ENCODE data around the gene GPAT3. TPM values are rescaled to one million over a fixed set of nuclear protein-coding genes. Genes with fewer than 3 reads are reported as not detected.
"Not testable (repeated sequence)": the region's sequence is repeated elsewhere in the genome, so short reads cannot be mapped to it uniquely, and the experiment has no call there.

The GPAT3 gene
- total RNA-seq, 2 donors from 2014 or later = 4.1 to 5.0 TPM

DNA sequence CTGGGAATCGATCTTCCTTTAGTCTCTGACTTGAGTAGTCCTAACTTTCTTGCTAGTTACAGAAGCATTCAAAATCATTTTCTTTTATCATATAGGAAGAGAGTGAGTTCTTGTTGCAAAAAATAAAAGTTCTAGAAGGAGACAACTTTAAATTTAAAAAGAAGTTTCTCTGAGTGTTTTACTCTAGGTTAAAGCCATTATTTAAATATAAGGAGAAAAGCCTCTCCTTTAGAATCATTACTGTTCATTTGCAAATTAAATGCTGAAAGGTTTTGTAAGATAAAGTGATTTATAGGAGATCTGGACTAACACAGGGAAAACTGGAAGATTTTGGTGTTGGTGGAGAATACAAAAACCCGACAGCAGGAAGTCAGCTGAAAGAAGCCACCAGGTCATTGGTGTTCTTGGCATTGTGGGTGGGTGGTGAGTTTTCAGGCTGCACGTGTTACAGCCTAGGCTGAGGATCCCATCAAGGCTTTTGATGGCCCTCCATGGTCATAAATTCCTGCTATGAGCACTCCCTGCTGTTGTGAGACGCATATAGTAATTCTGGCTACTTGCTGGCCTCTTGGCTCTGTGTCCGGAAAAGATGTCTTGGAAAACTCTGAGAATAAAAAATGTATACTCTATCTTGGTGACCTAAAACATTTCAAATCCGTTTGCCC, 81.6 kb downstream of the GPAT3 start:
- Mint-ChIP-seq H3K4me3 (no peak overlapping the region), H3K36me3 (ENCODE audit: low read depth) (no peaks in the 10 kb centered on the region), H3K27ac (no peak overlapping the region), H3K4me1 (no peaks in the 10 kb centered on the region), H3K27me3 (peaks cover 10% of the 10 kb centered on the region)
- no peak for DNase-seq
- no peak for ATAC-seq
- H3K9me3 ChIP-seq (ENCODE audit: control insufficient read depth, low read length, poor library complexity, severe bottlenecking) = peaks cover 9% of the 10 kb centered on the region

DNA sequence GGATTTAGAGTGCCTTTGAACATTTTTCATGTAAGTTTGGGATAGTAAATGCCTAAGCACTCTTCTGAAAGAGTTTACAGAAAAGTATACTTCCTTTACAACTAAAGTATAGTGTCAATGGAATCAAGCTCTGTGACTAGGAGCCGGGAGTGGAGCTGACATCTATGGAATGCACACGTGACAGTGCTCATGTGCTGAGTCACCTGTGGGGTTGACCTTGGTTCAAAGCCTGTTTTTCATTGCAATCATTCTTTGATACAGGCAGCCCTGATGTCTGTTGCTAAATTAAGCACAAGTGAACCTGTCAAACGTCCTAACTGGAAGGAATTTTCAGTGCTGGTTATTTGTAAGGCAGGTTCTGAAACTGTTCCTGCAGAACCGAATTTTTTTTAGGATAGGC, 82.5 kb downstream of the GPAT3 start:
- H3K36me3 Mint-ChIP-seq (ENCODE audit: low read depth) = no peaks in the 10 kb centered on the region
- no peak overlapping the region for H3K4me3 Mint-ChIP-seq
- ATAC-seq (no peak), DNase-seq (no peak)
- peaks cover 5% of the 10 kb centered on the region for H3K9me3 ChIP-seq (ENCODE audit: control insufficient read depth, low read length, poor library complexity, severe bottlenecking)
- H3K27me3 Mint-ChIP-seq = peaks cover 10% of the 10 kb centered on the region
- H3K4me1 Mint-ChIP-seq = no peaks in the 10 kb centered on the region
- H3K27ac Mint-ChIP-seq = no peak overlapping the region

DNA sequence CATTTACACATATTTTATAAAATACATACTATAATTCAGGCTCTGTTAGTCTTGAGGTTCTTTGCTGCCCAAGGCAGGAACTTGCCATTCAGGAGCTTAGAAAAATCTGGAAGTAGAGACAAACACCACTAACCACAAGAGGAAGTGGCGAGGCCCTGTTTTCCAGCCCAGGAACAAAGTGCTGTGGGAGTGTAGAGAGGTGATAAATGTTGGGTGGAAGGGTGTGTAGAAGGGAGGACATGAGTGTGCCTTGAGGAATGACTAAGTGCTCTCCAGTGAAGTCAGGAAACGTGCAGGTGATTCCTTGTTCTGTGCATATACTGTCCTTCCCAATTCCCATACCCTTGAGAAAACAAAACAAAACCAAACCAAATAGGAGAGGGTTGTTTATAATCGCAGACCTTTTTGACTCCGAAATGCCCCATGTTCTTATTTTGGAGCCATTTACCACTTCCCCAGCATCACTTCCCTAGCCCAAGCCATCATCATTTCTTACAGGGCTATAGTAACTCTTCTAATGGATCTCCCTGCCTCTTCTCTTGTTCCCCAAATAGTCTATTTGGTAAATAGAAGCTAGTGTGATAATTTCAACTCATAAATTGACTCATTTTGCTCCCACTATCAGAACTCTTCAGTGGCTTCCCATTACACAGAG, 83.2 kb downstream of the GPAT3 start:
- DNase-seq (no peak), ATAC-seq (no peak)
- no peaks in the 10 kb centered on the region for H3K9me3 ChIP-seq (ENCODE audit: control insufficient read depth, low read length, poor library complexity, severe bottlenecking)
- H3K27ac Mint-ChIP-seq = no peak overlapping the region
- H3K4me3 Mint-ChIP-seq = no peak overlapping the region
- no peaks in the 10 kb centered on the region for H3K36me3 Mint-ChIP-seq (ENCODE audit: low read depth)
- H3K4me1 Mint-ChIP-seq = no peaks in the 10 kb centered on the region
- H3K27me3 Mint-ChIP-seq = peaks cover 10% of the 10 kb centered on the region

- not testable (repeated sequence) for DNase-seq; H3K9me3 ChIP-seq (ENCODE audit: control insufficient read depth, low read length, poor library complexity, severe bottlenecking); H3K4me1 Mint-ChIP-seq; H3K4me3 Mint-ChIP-seq; ATAC-seq; H3K36me3 Mint-ChIP-seq (ENCODE audit: low read depth); H3K27ac Mint-ChIP-seq
- H3K27me3 Mint-ChIP-seq = peaks cover 39% of the 10 kb centered on the region
Observed at GRCh38 chr4:83622127-83622526, 86.2 kb downstream of the GPAT3 start.

DNA sequence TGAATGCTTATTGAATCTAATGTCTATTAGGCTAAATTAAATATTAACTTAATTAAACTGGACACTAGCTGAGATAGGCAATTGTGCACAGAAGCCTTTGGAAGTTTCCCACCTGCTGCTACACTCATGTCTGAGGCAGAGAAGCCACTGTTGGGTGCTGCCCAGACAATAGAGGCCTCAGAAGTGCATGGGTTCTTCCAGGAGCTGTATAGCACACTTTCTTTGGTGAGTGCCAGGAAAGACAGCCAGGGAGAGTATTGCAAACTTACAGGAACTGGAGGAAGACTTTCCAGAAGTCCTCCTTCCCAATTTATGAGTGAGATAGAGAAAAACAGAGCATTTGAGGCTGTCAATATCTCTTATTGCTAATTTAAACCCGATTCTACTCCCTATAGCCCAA, 89.9 kb downstream of the GPAT3 start:
- no peak for ATAC-seq
- no peaks in the 10 kb centered on the region for H3K9me3 ChIP-seq (ENCODE audit: control insufficient read depth, low read length, poor library complexity, severe bottlenecking)
- H3K27me3 Mint-ChIP-seq = peaks cover 48% of the 10 kb centered on the region
- DNase-seq = no peak
- no peak overlapping the region for H3K27ac Mint-ChIP-seq
- H3K4me3 Mint-ChIP-seq = no peak overlapping the region
- peaks cover 2% of the 10 kb centered on the region for H3K4me1 Mint-ChIP-seq
- H3K36me3 Mint-ChIP-seq (ENCODE audit: low read depth) = peaks cover 7% of the 10 kb centered on the region

GRCh38 chr4:83626245-83626836, 90.4 kb downstream of the GPAT3 start:
- Mint-ChIP-seq H3K4me3 (no peak overlapping the region), H3K27me3 (peaks cover 50% of the 10 kb centered on the region), H3K27ac (no peak overlapping the region), H3K4me1 (peaks cover 2% of the 10 kb centered on the region), H3K36me3 (ENCODE audit: low read depth) (peaks cover 7% of the 10 kb centered on the region)
- ATAC-seq (no peak), DNase-seq (no peak)
- no peaks in the 10 kb centered on the region for H3K9me3 ChIP-seq (ENCODE audit: control insufficient read depth, low read length, poor library complexity, severe bottlenecking)

GRCh38 chr4:83629945-83630721, 94.2 kb downstream of the GPAT3 start:
- H3K9me3 ChIP-seq (ENCODE audit: control insufficient read depth, low read length, poor library complexity, severe bottlenecking) = no peaks in the 10 kb centered on the region
- Mint-ChIP-seq H3K27me3 (peaks cover 63% of the 10 kb centered on the region), H3K4me1 (peaks cover 7% of the 10 kb centered on the region), H3K36me3 (ENCODE audit: low read depth) (peaks cover 10% of the 10 kb centered on the region), H3K4me3 (no peak overlapping the region), H3K27ac (no peak overlapping the region)
- DNase-seq (no peak), ATAC-seq (no peak)

DNA sequence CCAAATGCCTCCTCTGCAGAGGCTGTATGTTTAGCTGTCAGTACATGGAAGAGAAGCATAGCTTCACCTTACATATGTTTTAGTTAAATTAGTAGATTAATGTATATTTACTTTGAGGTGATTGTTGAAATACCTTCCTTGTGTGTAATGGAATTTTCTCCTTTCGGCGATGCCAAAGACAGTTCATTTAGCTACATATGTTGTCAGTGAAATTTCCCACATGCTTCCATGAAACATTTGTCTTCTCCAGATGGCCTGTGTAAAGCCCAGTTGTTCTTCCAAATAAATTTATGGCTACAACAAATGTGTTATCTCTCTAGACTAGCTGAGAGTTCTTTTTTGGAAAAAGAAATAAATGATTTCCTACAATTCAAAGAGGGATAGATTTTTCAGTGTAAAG, 95.2 kb downstream of the GPAT3 start:
- H3K36me3 Mint-ChIP-seq (ENCODE audit: low read depth) = peaks cover 10% of the 10 kb centered on the region
- H3K27me3 Mint-ChIP-seq = peaks cover 59% of the 10 kb centered on the region
- no peak overlapping the region for H3K4me3 Mint-ChIP-seq

DNA sequence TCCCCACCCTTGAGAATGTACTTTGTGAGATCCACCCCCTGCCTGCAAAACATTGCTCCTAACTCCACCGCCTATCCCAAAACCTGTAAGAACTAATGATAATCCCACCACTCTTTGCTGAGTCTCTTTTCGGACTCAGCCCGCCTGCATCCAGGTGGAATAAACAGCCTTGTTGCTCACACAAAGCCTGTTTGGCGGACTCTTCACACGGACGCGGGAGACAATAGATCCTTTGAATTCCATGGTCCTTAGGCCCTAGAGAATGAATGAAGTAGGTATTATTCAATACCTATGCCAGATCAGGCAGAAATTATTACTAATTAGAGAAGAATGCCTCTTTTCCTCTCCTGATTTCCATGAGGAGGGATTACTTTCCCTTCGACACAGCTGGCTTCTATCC, 101.0 kb downstream of the GPAT3 start:
- no peaks in the 10 kb centered on the region for H3K9me3 ChIP-seq (ENCODE audit: control insufficient read depth, low read length, poor library complexity, severe bottlenecking)
- ATAC-seq (no peak), DNase-seq (no peak)
- Mint-ChIP-seq H3K27me3 (peaks cover 48% of the 10 kb centered on the region), H3K4me3 (no peak overlapping the region), H3K27ac (no peak overlapping the region), H3K4me1 (peaks cover 5% of the 10 kb centered on the region), H3K36me3 (ENCODE audit: low read depth) (peaks cover 5% of the 10 kb centered on the region)

More for the DNA sequence above, 95.2 kb downstream of the GPAT3 start:
- no peaks in the 10 kb centered on the region for H3K9me3 ChIP-seq (ENCODE audit: control insufficient read depth, low read length, poor library complexity, severe bottlenecking)
- ATAC-seq = no peak
- no peak for DNase-seq
- peaks cover 7% of the 10 kb centered on the region for H3K4me1 Mint-ChIP-seq
- no peak overlapping the region for H3K27ac Mint-ChIP-seq

DNA sequence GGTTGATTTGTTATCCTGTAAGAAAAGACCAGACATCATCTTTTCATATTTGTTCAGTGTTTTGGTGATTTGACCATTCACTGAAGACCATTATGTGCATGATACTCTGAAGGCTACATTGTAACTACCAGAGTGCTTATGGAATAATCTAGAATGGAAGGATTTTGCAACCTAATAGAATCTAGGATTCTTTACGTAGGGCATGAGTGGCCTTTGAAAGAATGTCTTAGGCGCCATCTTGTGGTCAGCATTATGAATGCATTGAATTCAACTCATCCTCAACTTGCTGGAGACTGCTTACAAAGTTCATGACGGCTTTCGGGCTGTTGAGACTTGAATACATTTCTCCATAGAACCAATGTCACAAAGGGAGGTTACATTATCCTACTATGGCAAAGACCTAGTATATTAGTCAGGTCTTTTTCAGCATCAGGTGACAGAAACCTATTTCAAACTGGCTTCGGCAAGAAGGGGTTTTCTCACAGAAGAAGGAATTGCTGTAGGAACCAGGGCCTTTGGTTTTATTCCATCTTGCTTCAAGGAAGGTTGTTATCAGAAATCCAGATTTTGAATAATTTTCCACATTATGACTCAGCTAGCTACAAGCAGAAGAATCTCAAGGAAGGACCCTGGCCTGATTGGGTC, 104.1 kb downstream of the GPAT3 start:
- ATAC-seq (peak; percentile 72), DNase-seq (peak in 2 of 3 donors; percentile 13 to 44)
- H3K9me3 ChIP-seq (ENCODE audit: control insufficient read depth, low read length, poor library complexity, severe bottlenecking) = no peaks in the 10 kb centered on the region
- H3K27me3 Mint-ChIP-seq = peaks cover 42% of the 10 kb centered on the region
- no peak overlapping the region for H3K27ac Mint-ChIP-seq
- H3K36me3 Mint-ChIP-seq (ENCODE audit: low read depth) = no peaks in the 10 kb centered on the region
- H3K4me3 Mint-ChIP-seq = no peak overlapping the region
- H3K4me1 Mint-ChIP-seq = peaks cover 3% of the 10 kb centered on the region

DNA sequence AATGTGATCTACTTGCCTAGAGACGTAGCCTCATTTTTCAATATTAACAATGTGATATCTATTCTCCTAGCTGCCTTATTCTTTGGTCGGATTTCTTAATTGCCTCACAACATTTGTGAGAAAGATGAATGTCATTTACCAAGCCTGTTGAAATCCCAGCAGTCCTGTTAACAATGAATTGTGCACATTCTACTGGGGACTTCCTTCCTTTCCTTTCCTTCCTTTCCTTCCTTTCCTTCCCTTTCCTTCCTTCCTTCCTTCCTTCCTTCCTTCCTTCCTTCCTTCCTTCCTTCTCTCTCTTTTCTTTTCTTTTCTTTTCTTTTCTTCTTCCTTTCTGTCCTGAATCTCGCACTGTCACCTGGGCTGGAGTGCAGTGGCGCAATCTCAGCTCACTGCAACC, 107.1 kb downstream of the GPAT3 start:
- Mint-ChIP-seq H3K27ac (no peak overlapping the region), H3K36me3 (ENCODE audit: low read depth) (no peaks in the 10 kb centered on the region), H3K4me3 (no peak overlapping the region), H3K27me3 (peaks cover 37% of the 10 kb centered on the region), H3K4me1 (peaks cover 3% of the 10 kb centered on the region)
- H3K9me3 ChIP-seq (ENCODE audit: control insufficient read depth, low read length, poor library complexity, severe bottlenecking) = no peaks in the 10 kb centered on the region
- ATAC-seq = no peak
- no peak for DNase-seq

DNA sequence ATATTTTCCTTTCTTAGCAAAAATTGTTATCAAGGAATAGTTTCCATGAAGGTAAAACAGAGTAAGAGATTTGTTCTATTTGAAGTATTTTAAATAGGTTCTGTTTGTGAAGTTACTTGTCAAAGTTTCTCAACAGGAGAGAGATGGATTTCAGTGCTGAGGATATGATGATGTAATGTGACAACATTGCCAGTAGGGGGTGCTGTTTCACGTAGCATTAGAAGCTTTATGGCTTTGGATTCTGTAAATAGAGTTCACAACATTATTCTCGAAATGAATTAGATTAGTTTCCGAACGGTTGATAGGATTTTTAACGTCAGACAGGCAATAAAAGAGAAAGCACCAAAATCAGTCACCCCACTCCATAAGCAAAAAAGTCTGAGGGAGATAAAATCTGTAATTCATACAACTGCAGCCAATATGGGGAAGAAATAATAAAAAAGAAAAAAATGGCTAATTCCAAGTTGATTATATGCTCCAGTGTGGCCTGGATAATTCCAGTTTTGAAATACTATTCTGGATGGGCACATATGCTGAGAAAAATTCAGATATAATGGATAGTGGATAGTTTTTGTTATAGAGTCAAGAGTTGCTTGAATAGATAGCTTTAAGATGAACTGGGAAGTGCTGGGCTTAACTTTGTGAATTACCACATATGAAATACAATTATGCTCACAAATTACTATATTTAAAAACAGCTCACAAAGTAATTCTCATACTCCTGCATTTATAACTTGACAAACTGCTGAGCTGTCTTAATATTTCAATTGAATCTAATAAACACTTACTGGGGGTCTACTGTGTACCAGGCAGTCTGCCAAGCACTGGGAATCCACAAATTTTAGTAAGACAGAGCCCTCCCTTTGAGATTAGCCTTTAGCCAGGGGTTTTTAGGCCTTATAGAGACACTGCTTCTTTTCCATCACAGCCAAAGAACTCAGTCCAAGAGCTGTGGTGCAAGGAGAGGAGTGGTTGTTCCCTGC, 109.1 kb downstream of the GPAT3 start:
- peak; percentile 67 for ATAC-seq
- Mint-ChIP-seq H3K27me3 (peaks cover 36% of the 10 kb centered on the region), H3K27ac (peak overlapping the region; percentile 32), H3K4me1 (peaks cover 3% of the 10 kb centered on the region), H3K4me3 (no peak overlapping the region), H3K36me3 (ENCODE audit: low read depth) (no peaks in the 10 kb centered on the region)
- DNase-seq = no peak
- no peaks in the 10 kb centered on the region for H3K9me3 ChIP-seq (ENCODE audit: control insufficient read depth, low read length, poor library complexity, severe bottlenecking)
